Fibroblast of lung (primary cell): ENCODE results near the gene SPEN. TPM values are rescaled to one million over a fixed set of nuclear protein-coding genes. Genes with fewer than 3 reads are reported as not detected.

ENCODE experiments used
- DNase-seq, 2 donors: peaks; one replicate each; pipeline versions ENCODE4 v3.0.0 to v3.0.0-alpha.2; 2010; ENCODE audit warnings: low read depth in 2 of 2
- H2AFZ ChIP-seq: 2 replicates; pipeline ENCODE4 v1.5.1; 2012; ENCODE audit warnings: low read length, control low read depth, inconsistent platforms
- H3K27ac ChIP-seq: 2 replicates; pipeline ENCODE4 v1.5.1; 2011; ENCODE audit warnings: low read length, control low read depth; ENCODE audit not compliant: insufficient read depth
- H3K27me3 ChIP-seq: 2 replicates; pipeline ENCODE4 v1.5.1; 2011; ENCODE audit warnings: mild to moderate bottlenecking, low read length; ENCODE audit not compliant: control insufficient read depth, insufficient read depth
- H3K36me3 ChIP-seq: 2 replicates; pipeline ENCODE4 v1.5.1; 2011; ENCODE audit warnings: low read length; ENCODE audit not compliant: control insufficient read depth, insufficient read depth
- H3K4me1 ChIP-seq: 2 replicates; pipeline ENCODE4 v1.5.1; 2011; ENCODE audit warnings: low read length; ENCODE audit not compliant: control insufficient read depth, insufficient read depth; ENCODE audit errors: extremely low read depth
- H3K4me2 ChIP-seq: 2 replicates; pipeline ENCODE4 v1.5.1; 2011; ENCODE audit warnings: low read length, control low read depth; ENCODE audit not compliant: insufficient read depth; ENCODE audit errors: extremely low read depth
- H3K4me3 ChIP-seq, 4 experiments: fragments of 200-600 bp in 1 of 4; sonication (generic) in 1 of 4; replicated peaks in 1 of 4; 2 replicates each; pipeline ENCODE4 v1.5.1; 2011 to 2016; ENCODE audit warnings: low read length in 4 of 4, low read depth in 3 of 4, mild to moderate bottlenecking in 3 of 4, control low read depth in 2 of 4, inconsistent platforms in 1 of 4, mixed read lengths in 1 of 4; ENCODE audit not compliant: insufficient read depth in 1 of 4; ENCODE audit errors: control extremely low read depth in 1 of 4
- H3K79me2 ChIP-seq: 2 replicates; pipeline ENCODE4 v1.5.1; 2012; ENCODE audit warnings: mild to moderate bottlenecking, low read length, inconsistent platforms; ENCODE audit not compliant: control insufficient read depth, insufficient read depth
- H3K9ac ChIP-seq: 2 replicates; pipeline ENCODE4 v1.5.1; 2011; ENCODE audit warnings: mild to moderate bottlenecking, low read length, control low read depth; ENCODE audit not compliant: insufficient read depth
- H3K9me3 ChIP-seq: 2 replicates; pipeline ENCODE4 v1.5.1; 2012; ENCODE audit warnings: low read depth, low read length; ENCODE audit not compliant: control insufficient read depth, insufficient read depth
- H4K20me1 ChIP-seq: 2 replicates; pipeline ENCODE4 v1.5.1; 2011; ENCODE audit warnings: low read length; ENCODE audit not compliant: control insufficient read depth, insufficient read depth; ENCODE audit errors: extremely low read depth
- CTCF ChIP-seq, 2 donors: IDR thresholded peaks in 1 of 2; conservative IDR thresholded peaks in 1 of 2; 1 replicate in 1 of 2; 2 replicates in 1 of 2; pipeline ENCODE4 v1.5.1; 2011 to 2012; ENCODE audit warnings: low read length in 2 of 2, control low read depth in 1 of 2, inconsistent platforms in 1 of 2, low read depth in 1 of 2, mild to moderate bottlenecking in 1 of 2
- EZH2 ChIP-seq: IDR thresholded peaks from 2 replicates; pipeline ENCODE4 v1.5.1; 2012; ENCODE audit warnings: low read length, control low read depth, mild to moderate bottlenecking; ENCODE audit errors: missing control alignments
- polyA plus RNA-seq, 2 donors: library from polyadenylated mRNA; depleted of rRNA in 1 of 2; stranded (reverse) in 1 of 2; unstranded in 1 of 2; fragments of >200 nt; gene quantifications; 2 replicates each; pipeline ENCODE4 v1.2.1, GENCODE V29; 2011 to 2012; ENCODE audit warnings: missing spikeins in 1 of 2
- total RNA-seq: library from RNA; depleted of rRNA; stranded (reverse); fragments of >200 nt; gene quantifications from 2 replicates; pipeline ENCODE4 v1.2.1, GENCODE V29; 2014

The SPEN gene
- total and polyA plus RNA-seq, 2 donors (not counting 1 experiment from before 2014, with no cell fraction given): 5.1 to 11.9 TPM

DNA sequence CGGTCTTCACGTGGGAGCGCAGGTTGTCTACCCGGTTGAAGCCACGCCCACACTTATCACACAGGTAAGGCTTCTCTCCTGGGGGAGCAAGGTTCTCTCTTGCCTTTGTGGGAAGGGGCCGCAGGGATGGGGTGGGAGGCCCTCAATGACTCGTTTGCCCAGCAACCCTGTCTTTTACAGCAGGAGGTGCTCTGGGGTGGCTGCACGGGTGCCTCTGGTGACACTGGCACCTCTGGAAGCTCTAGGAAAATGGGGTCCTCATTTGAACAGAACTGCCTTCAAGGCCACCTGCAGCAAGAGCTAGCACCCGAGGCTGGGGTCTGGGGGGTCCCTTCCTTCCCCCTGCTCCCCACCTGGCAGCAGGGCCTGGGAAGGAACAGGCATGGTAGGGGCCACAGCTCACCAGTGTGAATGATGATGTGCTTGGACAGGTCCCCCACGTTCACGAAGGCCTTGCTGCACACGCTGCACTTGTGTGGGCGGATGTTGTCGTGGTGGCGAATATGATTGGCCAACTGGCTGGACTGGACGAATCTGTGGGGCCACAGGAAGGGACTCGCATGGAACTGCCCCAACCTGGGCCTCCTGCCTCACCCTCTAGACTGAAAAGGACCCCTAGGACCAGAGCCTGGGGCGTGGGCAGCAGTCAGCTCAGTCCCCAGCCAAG is 95.3 kb downstream of the SPEN start:
- no peak overlapping the region for H3K9ac ChIP-seq
- no peak for DNase-seq
- H2AFZ ChIP-seq: no peak overlapping the region
- H3K27me3 ChIP-seq: no peaks in the 10 kb centered on the region
- no peaks in the 10 kb centered on the region for H3K9me3 ChIP-seq
- peaks cover 11% of the 10 kb centered on the region for H3K79me2 ChIP-seq
- no peaks in the 10 kb centered on the region for H4K20me1 ChIP-seq
- H3K36me3 ChIP-seq: peaks cover 49% of the 10 kb centered on the region
- no peak overlapping the region for H3K27ac ChIP-seq
- TF ChIP-seq CTCF (conservative IDR thresholded peaks at IDR 0.05 in 1 of 2, IDR thresholded peaks at IDR 0.05 in 1 of 2; ENCODE audit: low read depth in 1 of 2, low read length in 2 of 2) (no peak), EZH2 (no peak)
- H3K4me2 ChIP-seq: no peak overlapping the region
- H3K4me1 ChIP-seq: peaks cover 7% of the 10 kb centered on the region
- H3K4me3 ChIP-seq: no peak overlapping the region

GRCh38 chr1:15943328-15943991 is 96.0 kb downstream of the SPEN start:
- Histone ChIP-seq H3K79me2 (peaks cover 16% of the 10 kb centered on the region), H3K4me2 (no peak overlapping the region), H3K27me3 (no peaks in the 10 kb centered on the region), H4K20me1 (no peaks in the 10 kb centered on the region), H3K4me3 (no peak overlapping the region), H3K9ac (no peak overlapping the region), H3K27ac (no peak overlapping the region), H3K9me3 (no peaks in the 10 kb centered on the region), H2AFZ (no peak overlapping the region), H3K4me1 (peaks cover 10% of the 10 kb centered on the region), H3K36me3 (peaks cover 49% of the 10 kb centered on the region)
- TF ChIP-seq EZH2 (no peak), CTCF (conservative IDR thresholded peaks at IDR 0.05 in 1 of 2, IDR thresholded peaks at IDR 0.05 in 1 of 2; ENCODE audit: low read depth in 1 of 2, low read length in 2 of 2) (no peak)
- no peak for DNase-seq

DNA sequence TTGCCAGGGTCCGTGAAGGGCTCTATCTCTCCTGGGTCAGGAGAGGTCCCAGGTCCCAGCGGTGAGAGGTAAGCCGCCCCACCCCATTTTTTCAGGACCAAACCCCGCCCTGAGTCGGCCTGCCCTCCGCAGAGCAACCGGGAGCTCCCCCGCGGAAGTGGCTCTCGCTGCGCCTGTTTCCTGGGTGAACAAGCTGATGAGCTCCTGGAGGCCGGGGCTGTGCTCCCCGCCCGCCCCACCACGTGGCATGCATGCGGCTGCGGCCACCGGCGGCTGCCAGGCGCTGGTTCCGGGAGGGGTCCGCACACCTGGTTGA is 96.4 kb downstream of the SPEN start:
- Histone ChIP-seq H3K36me3 (peaks cover 49% of the 10 kb centered on the region), H3K27me3 (no peaks in the 10 kb centered on the region), H3K4me3 (no peak overlapping the region), H3K9ac (no peak overlapping the region), H2AFZ (no peak overlapping the region), H3K4me1 (peaks cover 15% of the 10 kb centered on the region), H3K9me3 (no peaks in the 10 kb centered on the region), H3K4me2 (no peak overlapping the region), H4K20me1 (no peaks in the 10 kb centered on the region), H3K27ac (no peak overlapping the region), H3K79me2 (peaks cover 20% of the 10 kb centered on the region)
- TF ChIP-seq EZH2 (no peak), CTCF (conservative IDR thresholded peaks at IDR 0.05 in 1 of 2, IDR thresholded peaks at IDR 0.05 in 1 of 2; ENCODE audit: low read depth in 1 of 2, low read length in 2 of 2) (no peak)
- DNase-seq: no peak
